Activated CD4-positive, alpha-beta T cell treated with anti-CD3 and anti-CD28 coated beads, Interleukin-2, amount 10 ng/mL, durations not matched to agents 24 days and 14 days (primary cell): Measurements from ENCODE around the gene ATXN7L1. TPM values are rescaled to one million over a fixed set of nuclear protein-coding genes. Genes with fewer than 3 reads are reported as not detected.
"Not testable (repeated sequence)": the region's sequence is repeated elsewhere in the genome, so short reads cannot be mapped to it uniquely, and the experiment has no call there.

Experiments used
- DNase-seq: peaks from one replicate; pipeline ENCODE4 v3.0.0; 2022
- H3K27ac Mint-ChIP-seq: one replicate; pipeline ENCODE4 v1.8.0; 2022; ENCODE audit warnings: mild to moderate bottlenecking, mixed read lengths
- H3K27me3 Mint-ChIP-seq: one replicate; pipeline ENCODE4 v1.8.0; 2022; ENCODE audit warnings: mixed read lengths
- H3K36me3 Mint-ChIP-seq: one replicate; pipeline ENCODE4 v1.8.0; 2022; ENCODE audit warnings: low read depth, mild to moderate bottlenecking, mixed read lengths
- H3K4me1 Mint-ChIP-seq: one replicate; pipeline ENCODE4 v1.8.0; 2021; ENCODE audit warnings: mixed read lengths
- H3K4me3 Mint-ChIP-seq: one replicate; pipeline ENCODE4 v1.8.0; 2022; ENCODE audit warnings: mild to moderate bottlenecking, moderate library complexity, mixed read lengths
- H3K9me3 Mint-ChIP-seq: one replicate; pipeline ENCODE4 v1.8.0; 2021; ENCODE audit warnings: mixed read lengths
- intact Hi-C: fragments of 100-400 bp; cut with micrococcal nuclease; formaldehyde crosslinking; loops from one replicate; pipeline ENCODE4 v1.15.1; 2023
- total RNA-seq: library from RNA; stranded (reverse); gene quantifications from 2 replicates; pipeline ENCODE4 v1.2.3, GENCODE V29; 2022

Gene ATXN7L1
- total RNA-seq, 1 donor from 2014 or later: 8.5 TPM

- no peaks in the 10 kb centered on the region for H3K4me1 Mint-ChIP-seq
- no peak for DNase-seq
- H3K4me3 Mint-ChIP-seq: no peak overlapping the region
- H3K36me3 Mint-ChIP-seq: no peaks in the 10 kb centered on the region
- H3K9me3 Mint-ChIP-seq: no peaks in the 10 kb centered on the region
- peaks cover 20% of the 10 kb centered on the region for H3K27me3 Mint-ChIP-seq
- H3K27ac Mint-ChIP-seq: no peak overlapping the region
- intact Hi-C loops: no loop called here
Measured at GRCh38 chr7:105790996-105791395, 85.4 kb downstream of the ATXN7L1 start.

GRCh38 chr7:105790452-105790851, 85.9 kb downstream of the ATXN7L1 start:
- H3K36me3 Mint-ChIP-seq, H3K4me1 Mint-ChIP-seq, DNase-seq, H3K4me3 Mint-ChIP-seq, H3K27ac Mint-ChIP-seq, H3K9me3 Mint-ChIP-seq, intact Hi-C loops: not testable (repeated sequence)
- H3K27me3 Mint-ChIP-seq: peaks cover 19% of the 10 kb centered on the region

GRCh38 chr7:105788816-105789349, 87.5 kb downstream of the ATXN7L1 start:
- H3K36me3 Mint-ChIP-seq: no peaks in the 10 kb centered on the region
- DNase-seq: no peak
- H3K4me1 Mint-ChIP-seq: peaks cover 4% of the 10 kb centered on the region
- H3K27ac Mint-ChIP-seq: no peak overlapping the region
- H3K4me3 Mint-ChIP-seq: no peak overlapping the region
- intact Hi-C loops: no loop called here
- peaks cover 20% of the 10 kb centered on the region for H3K27me3 Mint-ChIP-seq
- no peaks in the 10 kb centered on the region for H3K9me3 Mint-ChIP-seq

GRCh38 chr7:105788356-105788755, 88.0 kb downstream of the ATXN7L1 start:
- no peak overlapping the region for H3K27ac Mint-ChIP-seq
- no peaks in the 10 kb centered on the region for H3K9me3 Mint-ChIP-seq
- no peak for DNase-seq
- no peak overlapping the region for H3K4me3 Mint-ChIP-seq
- peaks cover 19% of the 10 kb centered on the region for H3K27me3 Mint-ChIP-seq
- peaks cover 4% of the 10 kb centered on the region for H3K4me1 Mint-ChIP-seq
- intact Hi-C loops: no loop called here
- H3K36me3 Mint-ChIP-seq: no peaks in the 10 kb centered on the region

- no peak for DNase-seq
- peaks cover 17% of the 10 kb centered on the region for H3K27me3 Mint-ChIP-seq
- H3K27ac Mint-ChIP-seq: no peak overlapping the region
- H3K36me3 Mint-ChIP-seq: no peaks in the 10 kb centered on the region
- peaks cover 5% of the 10 kb centered on the region for H3K4me1 Mint-ChIP-seq
- no peaks in the 10 kb centered on the region for H3K9me3 Mint-ChIP-seq
- H3K4me3 Mint-ChIP-seq: no peak overlapping the region
- intact Hi-C loops: no loop called here
Measured at GRCh38 chr7:105787793-105788192, 88.6 kb downstream of the ATXN7L1 start.

- peaks cover 16% of the 10 kb centered on the region for H3K27me3 Mint-ChIP-seq
- H3K36me3 Mint-ChIP-seq: no peaks in the 10 kb centered on the region
- peaks cover 13% of the 10 kb centered on the region for H3K4me1 Mint-ChIP-seq
- H3K27ac Mint-ChIP-seq: no peak overlapping the region
- intact Hi-C loops: no loop called here
- no peak overlapping the region for H3K4me3 Mint-ChIP-seq
- no peak for DNase-seq
- no peaks in the 10 kb centered on the region for H3K9me3 Mint-ChIP-seq
Measured at GRCh38 chr7:105786520-105787470, 89.6 kb downstream of the ATXN7L1 start.

- intact Hi-C loops: loop anchor here (1.0 to 2.0 kb wide), 3 partner anchors 18 to 27 kb away; no protein-coding TSS in a partner anchor
- no peaks in the 10 kb centered on the region for H3K36me3 Mint-ChIP-seq
- no peak overlapping the region for H3K4me3 Mint-ChIP-seq
- H3K27ac Mint-ChIP-seq: no peak overlapping the region
- H3K4me1 Mint-ChIP-seq: peaks cover 13% of the 10 kb centered on the region
- peaks cover 32% of the 10 kb centered on the region for H3K27me3 Mint-ChIP-seq
- no peaks in the 10 kb centered on the region for H3K9me3 Mint-ChIP-seq
- DNase-seq: peak; percentile 64
Measured at GRCh38 chr7:105782391-105783042, 93.9 kb downstream of the ATXN7L1 start.

- Mint-ChIP-seq H3K27ac (no peak overlapping the region), H3K9me3 (no peaks in the 10 kb centered on the region), H3K4me1 (peaks cover 13% of the 10 kb centered on the region), H3K4me3 (no peak overlapping the region), H3K36me3 (no peaks in the 10 kb centered on the region), H3K27me3 (peaks cover 36% of the 10 kb centered on the region)
- no peak for DNase-seq
- intact Hi-C loops: no loop called here
Measured at GRCh38 chr7:105779856-105780780, 96.3 kb downstream of the ATXN7L1 start.

- Mint-ChIP-seq H3K27ac (no peak overlapping the region), H3K36me3 (no peaks in the 10 kb centered on the region), H3K4me3 (no peak overlapping the region), H3K4me1 (peaks cover 8% of the 10 kb centered on the region), H3K9me3 (no peaks in the 10 kb centered on the region), H3K27me3 (peaks cover 31% of the 10 kb centered on the region)
- intact Hi-C loops: no loop called here
- no peak for DNase-seq
Measured at GRCh38 chr7:105778956-105779355, 97.4 kb downstream of the ATXN7L1 start.

GRCh38 chr7:105776986-105777910, 99.2 kb downstream of the ATXN7L1 start:
- peaks cover 2% of the 10 kb centered on the region for H3K4me1 Mint-ChIP-seq
- DNase-seq: no peak
- H3K27ac Mint-ChIP-seq: no peak overlapping the region
- H3K36me3 Mint-ChIP-seq: no peaks in the 10 kb centered on the region
- no peaks in the 10 kb centered on the region for H3K9me3 Mint-ChIP-seq
- H3K4me3 Mint-ChIP-seq: no peak overlapping the region
- H3K27me3 Mint-ChIP-seq: peaks cover 33% of the 10 kb centered on the region
- intact Hi-C loops: no loop called here

- no peaks in the 10 kb centered on the region for H3K4me1 Mint-ChIP-seq
- peaks cover 33% of the 10 kb centered on the region for H3K27me3 Mint-ChIP-seq
- no peak overlapping the region for H3K4me3 Mint-ChIP-seq
- no peaks in the 10 kb centered on the region for H3K9me3 Mint-ChIP-seq
- no peak for DNase-seq
- H3K36me3 Mint-ChIP-seq: no peaks in the 10 kb centered on the region
- intact Hi-C loops: no loop called here
- no peak overlapping the region for H3K27ac Mint-ChIP-seq
Measured at GRCh38 chr7:105776068-105776790, 100.2 kb downstream of the ATXN7L1 start.

GRCh38 chr7:105775580-105775979, 100.8 kb downstream of the ATXN7L1 start:
- H3K27ac Mint-ChIP-seq: no peak overlapping the region
- no peak overlapping the region for H3K4me3 Mint-ChIP-seq
- no peaks in the 10 kb centered on the region for H3K9me3 Mint-ChIP-seq
- no peaks in the 10 kb centered on the region for H3K4me1 Mint-ChIP-seq
- no peaks in the 10 kb centered on the region for H3K36me3 Mint-ChIP-seq
- no peak for DNase-seq
- intact Hi-C loops: no loop called here
- peaks cover 32% of the 10 kb centered on the region for H3K27me3 Mint-ChIP-seq
